GM19468 (cell line): ENCODE measurements around the gene EPN3.

ENCODE experiments used
- ATAC-seq: cut with Tn5 transposase; IDR thresholded peaks from one replicate; pipeline ENCODE4 v1.9.1; 2021; ENCODE audit warnings: mild to moderate bottlenecking, moderate library complexity, moderate number of reproducible peaks; ENCODE audit not compliant: unreplicated experiment; ENCODE audit errors: extremely low read depth

EPN3 gene

GRCh38 chr17:50508573-50509460 lies 23.7 kb upstream of the EPN3 start:
- ATAC-seq: no peak

- ATAC-seq: peak; percentile 63
Measured at GRCh38 chr17:50511058-50511457, 21.5 kb upstream of the EPN3 start.

GRCh38 chr17:50513495-50513894 lies 19.0 kb upstream of the EPN3 start:
- no peak for ATAC-seq

- ATAC-seq: no peak
Measured at GRCh38 chr17:50514388-50514787, 18.1 kb upstream of the EPN3 start.

- ATAC-seq: no peak
Measured at GRCh38 chr17:50514936-50515702, 17.4 kb upstream of the EPN3 start.

GRCh38 chr17:50517011-50517410 lies 15.5 kb upstream of the EPN3 start:
- ATAC-seq: no peak

- ATAC-seq: no peak
Measured at GRCh38 chr17:50517504-50518383, 14.8 kb upstream of the EPN3 start.

- ATAC-seq: no peak
Measured at GRCh38 chr17:50518384-50519023, 14.0 kb upstream of the EPN3 start.

GRCh38 chr17:50519141-50519834 lies 13.2 kb upstream of the EPN3 start:
- no peak for ATAC-seq

GRCh38 chr17:50520483-50520882 lies 12.1 kb upstream of the EPN3 start:
- ATAC-seq: no peak

GRCh38 chr17:50521514-50521913 lies 11.0 kb upstream of the EPN3 start:
- no peak for ATAC-seq

- ATAC-seq: no peak
Measured at GRCh38 chr17:50522766-50523165, 9.8 kb upstream of the EPN3 start.

- no peak for ATAC-seq
Measured at GRCh38 chr17:50523208-50523607, 9.3 kb upstream of the EPN3 start.

- no peak for ATAC-seq
Measured at GRCh38 chr17:50524838-50525237, 7.7 kb upstream of the EPN3 start.

GRCh38 chr17:50527155-50527762 lies 5.3 kb upstream of the EPN3 start:
- ATAC-seq: no peak

GRCh38 chr17:50527949-50528474 lies 4.5 kb upstream of the EPN3 start:
- ATAC-seq: no peak

GRCh38 chr17:50529849-50530248 lies 2.7 kb upstream of the EPN3 start:
- no peak for ATAC-seq

- no peak for ATAC-seq
Measured at GRCh38 chr17:50531428-50532025, 1.0 kb upstream of the EPN3 start.
